Mucosa of stomach (tissue), 1 donor: ENCODE data around the gene ORC2.
"Not testable (repeated sequence)": the region's sequence is repeated elsewhere in the genome, so short reads cannot be mapped to it uniquely, and the experiment has no call there.

Experiments
- H3K27me3 ChIP-seq: one replicate; pipeline ENCODE4 v1.7.0; 2013; ENCODE audit warnings: mild to moderate bottlenecking, low read length; ENCODE audit not compliant: control insufficient read depth, insufficient read depth
- H3K36me3 ChIP-seq: one replicate; pipeline ENCODE4 v1.7.0; 2013; ENCODE audit warnings: low read length; ENCODE audit not compliant: control insufficient read depth, insufficient read depth
- H3K4me1 ChIP-seq: one replicate; pipeline ENCODE4 v1.7.0; 2013; ENCODE audit warnings: mild to moderate bottlenecking, low read length; ENCODE audit not compliant: control insufficient read depth, insufficient read depth
- H3K4me3 ChIP-seq: one replicate; pipeline ENCODE4 v1.7.0; 2013; ENCODE audit warnings: low read length
- H3K9ac ChIP-seq: one replicate; pipeline ENCODE4 v1.7.0; 2013; ENCODE audit warnings: mild to moderate bottlenecking, low read length, moderate library complexity
- H3K9me3 ChIP-seq: one replicate; pipeline ENCODE4 v1.7.0; 2013; ENCODE audit warnings: mild to moderate bottlenecking, low read length, moderate library complexity; ENCODE audit not compliant: control insufficient read depth
- donor health status: Pancreatic carcinoma.

ORC2 gene

GRCh38 chr2:200963124-200963917 is at the start of gene ORC2:
TSS of gene ORC2 (minus strand) at chr2:200963660. CDS start at chr2:200958123, 5,537 bp downstream.
- Histone ChIP-seq H3K9me3 (no peaks in the 10 kb centered on the region), H3K9ac (peak within 1 kb of the TSS; percentile 87), H3K4me3 (peak within 1 kb of the TSS; percentile 68), H3K27me3 (no peaks in the 10 kb centered on the region), H3K36me3 (no peaks in the 10 kb centered on the region), H3K4me1 (peaks cover 15% of the 10 kb centered on the region)

- H3K36me3 ChIP-seq, result no peaks in the 10 kb centered on the region
Observed at GRCh38 chr2:201008296-201008829, 44.9 kb upstream of the ORC2 start.

GRCh38 chr2:201007584-201007998 is 44.1 kb upstream of the ORC2 start:
- H3K4me1 ChIP-seq, result peaks cover 5% of the 10 kb centered on the region
- H3K4me3 ChIP-seq, result no peak overlapping the region
- no peaks in the 10 kb centered on the region for H3K36me3 ChIP-seq
- H3K9ac ChIP-seq, result no peak overlapping the region
- H3K9me3 ChIP-seq, result no peaks in the 10 kb centered on the region
- no peaks in the 10 kb centered on the region for H3K27me3 ChIP-seq

More at GRCh38 chr2:201008296-201008829, 44.9 kb upstream of the ORC2 start:
- peaks cover 5% of the 10 kb centered on the region for H3K4me1 ChIP-seq
- H3K9ac ChIP-seq, result no peak overlapping the region
- no peak overlapping the region for H3K4me3 ChIP-seq
- no peaks in the 10 kb centered on the region for H3K27me3 ChIP-seq
- no peaks in the 10 kb centered on the region for H3K9me3 ChIP-seq

GRCh38 chr2:201006704-201007103 is 43.2 kb upstream of the ORC2 start:
- no peaks in the 10 kb centered on the region for H3K9me3 ChIP-seq
- no peak overlapping the region for H3K9ac ChIP-seq
- no peak overlapping the region for H3K4me3 ChIP-seq
- no peaks in the 10 kb centered on the region for H3K36me3 ChIP-seq
- H3K4me1 ChIP-seq, result peaks cover 5% of the 10 kb centered on the region
- no peaks in the 10 kb centered on the region for H3K27me3 ChIP-seq

GRCh38 chr2:201004370-201004769 is 40.9 kb upstream of the ORC2 start:
- H3K9me3 ChIP-seq, result no peaks in the 10 kb centered on the region
- H3K4me3 ChIP-seq, result no peak overlapping the region
- H3K36me3 ChIP-seq, result no peaks in the 10 kb centered on the region
- H3K4me1 ChIP-seq, result peaks cover 5% of the 10 kb centered on the region
- H3K9ac ChIP-seq, result no peak overlapping the region
- H3K27me3 ChIP-seq, result no peaks in the 10 kb centered on the region

- peaks cover 5% of the 10 kb centered on the region for H3K36me3 ChIP-seq
Observed at GRCh38 chr2:200993097-200993496, 29.6 kb upstream of the ORC2 start.

GRCh38 chr2:200987137-200987536 is 23.7 kb upstream of the ORC2 start:
- Histone ChIP-seq H3K36me3 (peaks cover 5% of the 10 kb centered on the region), H3K9ac (no peak overlapping the region), H3K4me3 (no peak overlapping the region)

More at GRCh38 chr2:200993097-200993496, 29.6 kb upstream of the ORC2 start:
- Histone ChIP-seq H3K9me3 (no peaks in the 10 kb centered on the region), H3K4me1 (no peaks in the 10 kb centered on the region), H3K27me3 (no peaks in the 10 kb centered on the region), H3K9ac (no peak overlapping the region), H3K4me3 (no peak overlapping the region)

GRCh38 chr2:200985799-200986198 is 22.3 kb upstream of the ORC2 start:
- Histone ChIP-seq H3K36me3 (peaks cover 5% of the 10 kb centered on the region), H3K4me3 (no peak overlapping the region), H3K4me1 (no peaks in the 10 kb centered on the region), H3K27me3 (no peaks in the 10 kb centered on the region), H3K9me3 (no peaks in the 10 kb centered on the region), H3K9ac (no peak overlapping the region)

More at GRCh38 chr2:200987137-200987536, 23.7 kb upstream of the ORC2 start:
- H3K4me1 ChIP-seq, result no peaks in the 10 kb centered on the region
- H3K27me3 ChIP-seq, result no peaks in the 10 kb centered on the region
- H3K9me3 ChIP-seq, result no peaks in the 10 kb centered on the region

- no peaks in the 10 kb centered on the region for H3K27me3 ChIP-seq
- no peaks in the 10 kb centered on the region for H3K4me1 ChIP-seq
- no peaks in the 10 kb centered on the region for H3K36me3 ChIP-seq
- no peak overlapping the region for H3K4me3 ChIP-seq
- H3K9ac ChIP-seq, result no peak overlapping the region
- H3K9me3 ChIP-seq, result no peaks in the 10 kb centered on the region
Observed at GRCh38 chr2:200976710-200977109, 13.2 kb upstream of the ORC2 start.

GRCh38 chr2:200975672-200976071 is 12.2 kb upstream of the ORC2 start:
- no peaks in the 10 kb centered on the region for H3K27me3 ChIP-seq
- no peaks in the 10 kb centered on the region for H3K36me3 ChIP-seq
- no peak overlapping the region for H3K9ac ChIP-seq
- no peaks in the 10 kb centered on the region for H3K9me3 ChIP-seq
- H3K4me3 ChIP-seq, result no peak overlapping the region
- H3K4me1 ChIP-seq, result no peaks in the 10 kb centered on the region

- H3K36me3 ChIP-seq, H3K27me3 ChIP-seq, H3K9me3 ChIP-seq, H3K9ac ChIP-seq, H3K4me3 ChIP-seq: not testable (repeated sequence)
- H3K4me1 ChIP-seq, result peaks cover 25% of the 10 kb centered on the region
Observed at GRCh38 chr2:200970057-200970456, 6.6 kb upstream of the ORC2 start.

GRCh38 chr2:200968735-200969134 is 5.3 kb upstream of the ORC2 start:
- no peaks in the 10 kb centered on the region for H3K36me3 ChIP-seq
- H3K9me3 ChIP-seq, result no peaks in the 10 kb centered on the region
- H3K4me3 ChIP-seq, result no peak overlapping the region
- H3K9ac ChIP-seq, result no peak overlapping the region
- H3K27me3 ChIP-seq, result no peaks in the 10 kb centered on the region
- peaks cover 25% of the 10 kb centered on the region for H3K4me1 ChIP-seq
